Bladder microvascular endothelial cell (primary cell): ENCODE results near the gene KCTD14. TPM values are rescaled to one million over a fixed set of nuclear protein-coding genes. Genes with fewer than 3 reads are reported as not detected.

Source experiments
- total RNA-seq: library from RNA; depleted of rRNA; stranded (reverse); fragments of >200 nt; gene quantifications from 2 replicates; pipeline ENCODE4 v1.2.3, GENCODE V29; 2014

Gene KCTD14
- total RNA-seq: 0.25 and 0.32 TPM in 2 replicates

GRCh38 chr11:78022397-78023396 lies at the start of gene KCTD14:
Gene KCTD14 (minus strand): TSS chr11:78023276. CDS start chr11:78023249, 27 bp downstream.

GRCh38 chr11:78063440-78064181 lies 40.5 kb upstream of the KCTD14 start, which contains the start of gene THRSP:
Gene THRSP (plus strand): TSS chr11:78063861. CDS start chr11:78063882, 21 bp downstream.

GRCh38 chr11:77994434-77995362 lies 28.4 kb downstream of the KCTD14 start, which contains the start of gene INTS4:
Gene INTS4 (minus strand): TSS chr11:77994668. CDS start chr11:77994643, 25 bp downstream.

Other genes with a start within 250 kb of the KCTD14 start
- 25.3 and 44.7 TPM in 2 replicates for gene RSF1, start 202.6 kb downstream of the KCTD14 start, total RNA-seq
- 48.3 and 62.5 TPM in 2 replicates for gene AAMDC, start 202.1 kb downstream of the KCTD14 start, total RNA-seq
- 17.5 and 36.9 TPM in 2 replicates for gene INTS4, start 28.6 kb downstream of the KCTD14 start, total RNA-seq
- gene THRSP, start 40.6 kb upstream of the KCTD14 start, total RNA-seq: not detected in 2 replicates
- gene NDUFC2, start 56.6 kb upstream of the KCTD14 start, total RNA-seq: 47.3 and 54.2 TPM in 2 replicates
- gene ALG8, start 116.3 kb upstream of the KCTD14 start, total RNA-seq: 21.7 and 32.1 TPM in 2 replicates
- 3.1 and 13.5 TPM in 2 replicates for gene KCTD21, start 165.3 kb upstream of the KCTD14 start, total RNA-seq
- gene USP35, start 165.6 kb upstream of the KCTD14 start, total RNA-seq: 4.7 and 8.1 TPM in 2 replicates